AG04450 (cell line): ENCODE measurements around the gene NID1. TPM values are rescaled to one million over a fixed set of nuclear protein-coding genes. Genes with fewer than 3 reads are reported as not detected.

Experiments used
- CTCF ChIA-PET: fragments of 300-600, 350-600 bp; formaldehyde crosslinking; extraction: SDS; loops from one replicate; lab custom pipeline; 2022; ENCODE audit warnings: antibody characterized with exemption, inconsistent platforms; lab: Charles Lee
- POLR2A ChIA-PET: fragments of 350-600 bp; formaldehyde crosslinking; extraction: SDS; loops from one replicate; lab custom pipeline; 2021; ENCODE audit warnings: antibody characterized with exemption, inconsistent platforms; lab: Yijun Ruan, JAX
- DNase-seq: peaks from one replicate; pipeline ENCODE4 v3.0.0-alpha.2; 2011; ENCODE audit warnings: low read depth, low spot score
- H3K27ac ChIP-seq: one replicate; pipeline ENCODE4 v1.5.1; 2012; ENCODE audit warnings: low read depth, low read length, control low read depth
- H3K27me3 ChIP-seq: one replicate; pipeline ENCODE4 v1.6.0; 2012; ENCODE audit warnings: low read length; ENCODE audit not compliant: control insufficient read depth, insufficient read depth
- H3K4me3 ChIP-seq: 2 replicates; pipeline ENCODE4 v1.5.1; 2011; ENCODE audit warnings: mild to moderate bottlenecking, low read depth, low read length, control low read depth
- H3K9me3 ChIP-seq: 2 replicates; pipeline ENCODE4 v1.5.1; 2012; ENCODE audit warnings: low read length; ENCODE audit not compliant: control insufficient read depth, insufficient read depth
- CTCF ChIP-seq: IDR thresholded peaks from 2 replicates; pipeline ENCODE4 v1.5.1; 2011; ENCODE audit warnings: low read depth, low read length, control low read depth, inconsistent platforms
- polyA plus RNA-seq: library from polyadenylated mRNA; depleted of rRNA; stranded (reverse); fragments of >200 nt; gene quantifications from 2 replicates; pipeline ENCODE4 v1.2.3, GENCODE V29; 2011

NID1 gene
- polyA plus RNA-seq, 1 experiment = 137 TPM

DNA sequence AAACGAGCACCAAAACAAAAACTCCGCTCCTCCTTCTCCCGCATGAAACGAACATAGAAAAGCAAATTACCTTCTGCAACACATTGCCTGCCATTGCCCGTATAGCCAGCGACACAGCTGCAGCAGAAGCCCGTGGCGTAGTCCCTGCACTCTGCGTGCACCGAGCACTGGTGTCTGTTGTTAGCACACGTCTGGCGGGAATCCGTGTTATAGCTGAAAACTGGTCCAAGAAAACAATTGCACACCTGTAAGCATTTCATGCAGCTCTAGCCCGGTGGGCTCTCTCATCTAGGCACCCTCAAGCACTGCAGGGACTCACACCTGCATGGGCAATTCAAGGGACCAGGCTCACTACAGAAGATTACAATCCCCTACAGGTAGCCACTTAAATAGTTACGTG is 26.9 kb downstream of the NID1 start:
- no peak for TF ChIP-seq CTCF
- DNase-seq = no peak
- POLR2A ChIA-PET = no interaction called here

DNA sequence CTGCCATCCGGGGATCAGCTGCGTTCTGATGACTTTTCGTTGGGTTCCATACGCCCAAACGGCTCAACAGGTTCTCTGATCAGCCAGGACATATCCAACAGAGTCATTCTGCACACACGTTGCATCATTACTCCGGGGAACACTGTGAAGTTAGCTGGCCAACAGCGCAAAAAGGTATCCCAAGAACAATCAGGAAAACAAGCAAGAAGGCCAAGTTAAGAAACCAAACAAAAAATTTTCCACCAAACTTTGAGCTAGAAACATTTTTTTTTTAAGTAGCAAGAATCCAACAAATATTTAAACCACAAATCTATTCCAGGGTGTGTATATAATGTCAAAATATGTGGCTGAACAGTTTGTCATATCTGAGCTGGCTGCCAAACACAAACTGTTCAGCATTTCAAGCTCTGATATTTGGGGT is 29.2 kb downstream of the NID1 start:
- DNase-seq = no peak
- CTCF ChIA-PET = no interaction called here

More for the DNA sequence above, 26.9 kb downstream of the NID1 start:
- H3K27me3 ChIP-seq = no peaks in the 10 kb centered on the region
- H3K27ac ChIP-seq = no peak overlapping the region
- H3K4me3 ChIP-seq = no peak overlapping the region
- CTCF ChIA-PET = interaction anchor here (0.6 kb wide), 1 partner anchor 67 kb away, joined by 3 read pairs; no protein-coding TSS in a partner anchor
- H3K9me3 ChIP-seq = no peaks in the 10 kb centered on the region

DNA sequence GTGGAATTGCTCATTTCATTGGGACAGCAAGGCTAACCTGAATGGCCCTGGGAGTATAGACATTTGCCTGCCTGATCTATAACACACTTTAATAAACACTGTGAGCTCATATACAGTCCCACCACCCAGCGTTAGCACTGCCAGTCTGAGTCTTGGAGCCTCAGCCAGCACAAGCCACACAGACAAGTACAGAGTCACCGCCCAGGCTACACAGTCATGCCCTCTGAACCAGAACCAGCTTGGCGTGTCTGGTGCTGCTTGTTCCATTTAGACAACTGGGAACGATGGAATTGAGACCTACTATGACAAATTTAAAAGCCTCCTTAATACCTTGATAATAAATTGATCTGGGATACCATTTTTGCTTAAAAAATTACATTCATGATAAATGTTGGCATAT is 31.6 kb downstream of the NID1 start:
- Histone ChIP-seq H3K4me3 (no peak overlapping the region), H3K27ac (no peak overlapping the region), H3K27me3 (no peaks in the 10 kb centered on the region), H3K9me3 (no peaks in the 10 kb centered on the region; the same call in 1 of the 2 replicates)
- no peak for DNase-seq
- POLR2A ChIA-PET = no interaction called here
- CTCF ChIA-PET = no interaction called here
- no peak for TF ChIP-seq CTCF

More for the DNA sequence above, 29.2 kb downstream of the NID1 start:
- Histone ChIP-seq H3K9me3 (no peaks in the 10 kb centered on the region), H3K27ac (no peak overlapping the region), H3K4me3 (no peak overlapping the region), H3K27me3 (no peaks in the 10 kb centered on the region)
- TF ChIP-seq CTCF = no peak
- POLR2A ChIA-PET = interaction anchor here (0.8 kb wide), 1 partner anchor 26 kb away, joined by 6 read pairs; no protein-coding TSS in a partner anchor

DNA sequence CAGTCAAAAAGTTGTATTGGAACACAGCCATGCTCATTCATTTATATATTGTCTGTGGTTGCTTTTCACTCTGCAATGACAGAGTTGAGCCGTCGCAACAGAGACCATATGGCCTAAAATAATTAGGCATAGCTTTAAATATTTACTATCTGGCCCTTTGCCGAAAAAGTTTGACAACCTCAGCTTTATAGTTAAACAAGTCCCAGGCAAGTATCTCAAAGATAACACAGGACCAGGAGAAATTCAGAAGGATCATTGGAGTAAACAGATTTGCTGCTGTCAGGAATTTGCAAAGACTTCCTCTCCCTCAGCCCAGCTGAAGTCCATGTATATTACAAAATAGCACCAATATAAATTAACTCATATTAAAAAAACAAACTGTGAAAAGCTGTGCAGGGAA is 34.4 kb downstream of the NID1 start:
- Histone ChIP-seq H3K27me3 (no peaks in the 10 kb centered on the region), H3K27ac (no peak overlapping the region), H3K4me3 (no peak overlapping the region), H3K9me3 (no peaks in the 10 kb centered on the region; the same call in 1 of the 2 replicates)
- peak; percentile 63 for DNase-seq
- TF ChIP-seq CTCF = no peak
- ChIA-PET CTCF (interaction anchor here (1.7 kb wide), 1 partner anchor 59 kb away, joined by 10 read pairs; no protein-coding TSS in a partner anchor), POLR2A (interaction anchor here (0.7 to 1.3 kb wide), 5 partner anchors 9 to 487 kb away, joined by 3 to 13 read pairs (median 4); no protein-coding TSS in a partner anchor)

- no peak for DNase-seq
- no peak overlapping the region for H3K27ac ChIP-seq
- TF ChIP-seq CTCF = no peak
- ChIA-PET CTCF (interaction anchor here (1.7 kb wide), 1 partner anchor 58 kb away, joined by 10 read pairs; no protein-coding TSS in a partner anchor), POLR2A (no interaction called here)
- H3K4me3 ChIP-seq = no peak overlapping the region
- H3K27me3 ChIP-seq = no peaks in the 10 kb centered on the region
- H3K9me3 ChIP-seq = no peaks in the 10 kb centered on the region; the same call in 1 of the 2 replicates
These were observed 35.4 kb downstream of the NID1 start for GRCh38 chr1:236029428-236029940.
